Right atrium auricular region (tissue), 2 donors: ENCODE results near the gene TCAIM. TPM values are rescaled to one million over a fixed set of nuclear protein-coding genes. Genes with fewer than 3 reads are reported as not detected.

Experiments used
- DNase-seq: peaks from one replicate; pipeline ENCODE4 v3.0.0-alpha.2; 2019; ENCODE audit warnings: low spot score
- H3K27ac ChIP-seq, 2 donors: fragments of 200-600 bp; sonication (generic); 1 replicate in 1 of 2; 2 replicates in 1 of 2; pipeline ENCODE4 v1.5.1; 2016 to 2019
- H3K27me3 ChIP-seq, 2 donors: fragments of 200-600 bp; sonication (generic); one replicate each; pipeline versions ENCODE4 v1.5.1 to v1.6.0; 2017 to 2019
- H3K36me3 ChIP-seq: fragments of 200-600 bp; sonication (generic); one replicate; pipeline ENCODE4 v1.5.1; 2016
- H3K4me1 ChIP-seq, 2 donors: fragments of 200-600 bp; sonication (generic); one replicate each; pipeline versions ENCODE4 v1.5.1 to v1.6.0; 2017 to 2019
- H3K4me3 ChIP-seq, 2 donors: fragments of 200-600 bp; sonication (generic); 1 replicate in 1 of 2; 2 replicates in 1 of 2; pipeline ENCODE4 v1.5.1; 2017 to 2019; ENCODE audit warnings: mild to moderate bottlenecking in 1 of 2, moderate library complexity in 1 of 2
- H3K9me3 ChIP-seq, 2 donors: fragments of 200-600 bp; sonication (generic); one replicate each; pipeline ENCODE4 v1.5.1; 2019
- total RNA-seq, 2 donors: library from RNA; depleted of rRNA; stranded (reverse); fragments of >200 nt; gene quantifications; one replicate each; pipeline ENCODE4 v1.1.0, GENCODE V29; 2016
- TF ChIP-seq, protein P1 (sequence below), 2 donors: fragments of 200-600 bp; sonication (generic); IDR thresholded peaks; one replicate each; pipeline ENCODE4 v1.5.1; 2019; ENCODE audit warnings: antibody characterized with exemption in 2 of 2

The TCAIM gene, protein sequence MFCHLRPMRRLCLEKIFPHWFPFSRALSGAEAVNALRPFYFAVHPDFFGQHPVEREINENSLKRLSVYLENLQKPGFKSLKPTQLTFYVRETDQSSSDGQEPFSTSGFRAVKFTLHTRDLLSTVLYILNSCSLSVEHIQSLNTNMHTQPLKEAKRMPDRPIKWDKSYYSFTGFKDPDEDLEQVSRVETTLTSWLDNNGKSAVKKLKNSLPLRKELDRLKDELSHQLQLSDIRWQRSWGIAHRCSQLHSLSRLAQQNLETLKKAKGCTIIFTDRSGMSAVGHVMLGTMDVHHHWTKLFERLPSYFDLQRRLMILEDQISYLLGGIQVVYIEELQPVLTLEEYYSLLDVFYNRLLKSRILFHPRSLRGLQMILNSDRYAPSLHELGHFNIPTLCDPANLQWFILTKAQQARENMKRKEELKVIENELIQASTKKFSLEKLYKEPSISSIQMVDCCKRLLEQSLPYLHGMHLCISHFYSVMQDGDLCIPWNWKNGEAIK
- total RNA-seq, result 10 to 100 TPM; 18.8 to 37.6 TPM

DNA sequence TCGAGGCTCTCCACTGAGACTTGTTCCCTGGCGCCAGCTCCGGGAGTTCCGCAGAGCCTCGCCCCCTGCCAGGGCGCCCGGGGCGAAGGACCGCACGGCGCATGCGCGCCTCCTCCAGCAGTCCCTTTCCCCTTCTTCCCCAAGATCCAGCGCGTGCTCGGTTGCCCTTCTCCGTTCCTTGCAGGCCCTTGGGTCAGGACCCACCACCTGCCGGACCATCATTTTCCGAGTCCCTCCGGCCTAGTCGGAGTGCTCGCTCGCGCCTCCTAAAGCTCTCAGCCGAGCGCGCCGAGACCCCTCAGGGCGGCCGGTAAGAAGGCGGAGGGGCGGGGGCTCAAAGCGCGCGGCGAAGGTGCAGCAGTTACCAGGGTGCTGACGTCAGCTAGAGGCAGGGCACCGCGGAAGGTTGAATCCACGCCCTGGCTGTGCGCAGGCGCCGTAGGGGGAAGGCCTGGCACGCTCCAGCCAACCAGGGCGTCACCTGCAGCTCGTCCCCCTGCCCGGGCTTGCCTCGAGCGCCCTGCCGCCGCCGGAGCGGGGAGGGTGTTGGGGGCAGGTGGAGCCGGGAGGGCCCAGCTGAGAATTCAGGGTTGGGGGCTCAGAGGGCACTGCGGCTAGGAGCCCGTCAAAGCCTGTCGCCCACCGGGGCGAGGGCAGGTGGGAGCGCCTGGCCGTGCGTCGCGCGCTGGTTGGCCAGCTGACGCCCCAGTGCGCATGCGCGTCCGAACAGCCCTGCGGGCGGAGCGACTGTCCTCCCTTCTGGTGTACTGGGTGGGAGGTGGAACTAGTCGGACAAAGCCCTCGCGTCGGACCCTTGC lies at the start of gene TCAIM:
Gene TCAIM, plus strand, starts transcription at position 757 of the 818 bp plus-strand sequence. CDS start 16,017 bp downstream, outside the sequence.
- TF ChIP-seq, protein P1, sequence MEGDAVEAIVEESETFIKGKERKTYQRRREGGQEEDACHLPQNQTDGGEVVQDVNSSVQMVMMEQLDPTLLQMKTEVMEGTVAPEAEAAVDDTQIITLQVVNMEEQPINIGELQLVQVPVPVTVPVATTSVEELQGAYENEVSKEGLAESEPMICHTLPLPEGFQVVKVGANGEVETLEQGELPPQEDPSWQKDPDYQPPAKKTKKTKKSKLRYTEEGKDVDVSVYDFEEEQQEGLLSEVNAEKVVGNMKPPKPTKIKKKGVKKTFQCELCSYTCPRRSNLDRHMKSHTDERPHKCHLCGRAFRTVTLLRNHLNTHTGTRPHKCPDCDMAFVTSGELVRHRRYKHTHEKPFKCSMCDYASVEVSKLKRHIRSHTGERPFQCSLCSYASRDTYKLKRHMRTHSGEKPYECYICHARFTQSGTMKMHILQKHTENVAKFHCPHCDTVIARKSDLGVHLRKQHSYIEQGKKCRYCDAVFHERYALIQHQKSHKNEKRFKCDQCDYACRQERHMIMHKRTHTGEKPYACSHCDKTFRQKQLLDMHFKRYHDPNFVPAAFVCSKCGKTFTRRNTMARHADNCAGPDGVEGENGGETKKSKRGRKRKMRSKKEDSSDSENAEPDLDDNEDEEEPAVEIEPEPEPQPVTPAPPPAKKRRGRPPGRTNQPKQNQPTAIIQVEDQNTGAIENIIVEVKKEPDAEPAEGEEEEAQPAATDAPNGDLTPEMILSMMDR (IDR thresholded peaks at IDR 0.05), result no peak
- Histone ChIP-seq H3K4me1 (peaks cover 0 to 31% of the 10 kb centered on the region in 2 donors), H3K4me3 (peak within 1 kb of the TSS; percentile 65 to 76), H3K9me3 (no peaks in the 10 kb centered on the region), H3K27me3 (no peaks in the 10 kb centered on the region), H3K36me3 (no peaks in the 10 kb centered on the region), H3K27ac (peak within 1 kb of the TSS; percentile 97 to 99)
- peak; percentile 97 for DNase-seq

DNA sequence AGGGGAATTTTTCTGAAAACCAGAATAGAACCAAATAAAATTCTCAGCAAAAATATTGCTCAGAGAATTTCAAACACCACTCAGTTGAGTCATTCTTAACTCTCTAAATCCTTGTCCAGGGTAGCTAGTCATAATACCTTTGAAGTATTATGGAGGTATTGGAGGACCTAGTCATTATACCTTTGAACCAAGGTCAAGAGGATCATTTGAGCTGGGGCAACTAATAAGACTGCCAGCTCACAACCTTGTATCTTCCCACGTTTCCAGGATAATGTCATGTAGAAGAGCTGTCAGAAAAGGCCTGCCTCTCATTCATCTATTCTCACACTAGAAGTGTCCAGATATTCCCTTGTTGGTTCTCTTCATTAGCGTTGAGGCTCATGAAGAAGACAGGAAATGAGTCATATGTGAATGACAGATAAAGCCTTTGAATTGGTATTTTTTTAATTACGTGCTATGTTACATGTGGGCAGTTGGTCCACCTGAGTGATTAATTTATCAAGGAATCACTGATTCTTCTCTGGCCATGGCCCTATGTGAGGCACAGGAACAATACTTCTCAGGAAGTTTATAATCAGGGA lies 48.6 kb upstream of the TCAIM start:
- Histone ChIP-seq H3K4me3 (no peak overlapping the region), H3K27me3 (no peaks in the 10 kb centered on the region), H3K27ac (no peak overlapping the region), H3K36me3 (no peaks in the 10 kb centered on the region), H3K9me3 (no peaks in the 10 kb centered on the region), H3K4me1 (no peaks in the 10 kb centered on the region)
- TF ChIP-seq, protein P1 (IDR thresholded peaks at IDR 0.05), result no peak
- DNase-seq, result no peak

DNA sequence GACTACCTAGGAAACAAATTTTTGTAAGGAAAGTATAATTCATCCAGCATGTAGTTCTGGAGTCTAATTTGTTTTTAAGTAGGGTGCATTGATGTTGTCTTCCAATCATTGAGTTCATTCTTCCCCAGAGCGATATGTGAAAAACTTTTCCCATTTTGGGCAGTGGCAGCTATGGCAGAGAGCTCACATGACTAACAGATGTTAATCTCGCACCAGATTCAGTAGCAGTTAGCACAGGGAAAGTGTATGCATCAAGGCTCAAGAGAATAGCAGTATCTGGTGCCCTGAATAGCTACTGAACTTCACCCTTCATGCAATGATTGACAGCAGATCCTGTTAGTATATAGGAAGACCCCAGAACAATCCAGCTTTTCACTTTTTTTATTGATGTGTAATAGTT lies 46.3 kb upstream of the TCAIM start:
- DNase-seq, result no peak
- Histone ChIP-seq H3K4me3 (no peak overlapping the region), H3K27ac (no peak overlapping the region), H3K36me3 (no peaks in the 10 kb centered on the region), H3K4me1 (no peaks in the 10 kb centered on the region), H3K27me3 (no peaks in the 10 kb centered on the region), H3K9me3 (no peaks in the 10 kb centered on the region)
- TF ChIP-seq, protein P1 (IDR thresholded peaks at IDR 0.05), result no peak

DNA sequence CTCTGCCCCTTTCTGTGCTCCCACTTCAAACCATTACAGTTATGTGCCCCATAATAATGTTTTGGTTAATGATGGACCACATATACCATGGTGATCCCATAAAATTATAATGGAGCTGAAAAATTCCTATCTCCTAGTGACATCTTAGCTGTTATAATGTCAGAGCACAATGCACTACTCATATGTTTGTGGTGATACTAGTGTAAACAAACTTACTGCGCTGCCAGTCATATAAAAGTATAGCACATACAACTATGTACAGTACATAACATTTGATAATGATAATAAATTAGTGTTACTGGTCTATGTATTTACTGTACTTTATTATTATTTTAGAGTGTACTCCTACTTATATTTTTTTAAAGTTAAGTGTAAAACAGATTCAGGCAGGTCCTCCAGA lies 45.6 kb upstream of the TCAIM start:
- Histone ChIP-seq H3K4me3 (no peak overlapping the region), H3K9me3 (no peaks in the 10 kb centered on the region), H3K4me1 (no peaks in the 10 kb centered on the region), H3K27me3 (no peaks in the 10 kb centered on the region), H3K36me3 (no peaks in the 10 kb centered on the region), H3K27ac (no peak overlapping the region)
- no peak for DNase-seq
- TF ChIP-seq, protein P1 (IDR thresholded peaks at IDR 0.05), result no peak

DNA sequence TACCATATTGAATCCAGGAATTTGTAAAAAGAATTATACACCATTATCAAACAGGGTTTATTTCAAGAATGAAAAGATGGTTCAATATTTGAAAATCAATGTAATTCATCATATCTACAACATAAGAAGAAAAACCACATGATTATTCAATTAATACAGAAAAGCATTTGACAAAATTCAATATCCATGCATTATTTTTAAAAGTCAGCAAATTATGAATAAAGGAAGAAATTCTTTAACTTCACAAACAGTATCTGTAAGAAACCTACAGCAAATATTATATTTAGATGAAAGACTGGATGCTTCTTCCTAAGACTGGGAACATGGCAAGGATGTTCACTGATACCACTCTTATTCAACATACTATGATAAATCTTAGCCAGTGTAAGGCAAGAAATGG lies 41.3 kb upstream of the TCAIM start:
- DNase-seq, result no peak
- no peaks in the 10 kb centered on the region for H3K27me3 ChIP-seq
- TF ChIP-seq, protein P1 (IDR thresholded peaks at IDR 0.05), result no peak
- no peak overlapping the region for H3K4me3 ChIP-seq
- H3K27ac ChIP-seq, result no peak overlapping the region
- no peaks in the 10 kb centered on the region for H3K4me1 ChIP-seq
- H3K36me3 ChIP-seq, result no peaks in the 10 kb centered on the region
- no peaks in the 10 kb centered on the region for H3K9me3 ChIP-seq
